NT2/D1 (cell line): Measurements from ENCODE around the gene OSMR.

Experiments
- DNase-seq: peaks from one replicate; pipeline ENCODE4 v3.0.0-alpha.2; 2011; ENCODE audit warnings: low read depth, low spot score
- H3K27me3 ChIP-seq: 2 replicates; pipeline ENCODE4 v1.6.0; 2011; ENCODE audit warnings: mild to moderate bottlenecking; ENCODE audit not compliant: insufficient read length, insufficient read depth
- H3K36me3 ChIP-seq: 2 replicates; pipeline ENCODE4 v1.6.1; 2011; ENCODE audit warnings: mild to moderate bottlenecking, low read length, mixed read lengths; ENCODE audit not compliant: insufficient read depth, insufficient read length
- H3K4me1 ChIP-seq: 2 replicates; pipeline ENCODE4 v1.5.1; 2011; ENCODE audit not compliant: insufficient read depth, insufficient read length
- H3K4me3 ChIP-seq: 2 replicates; pipeline ENCODE4 v1.5.1; 2011; ENCODE audit warnings: low read depth; ENCODE audit not compliant: insufficient read length
- H3K9ac ChIP-seq: 2 replicates; pipeline ENCODE4 v1.6.0; 2011; ENCODE audit warnings: low read depth; ENCODE audit not compliant: insufficient read length
- H3K9me3 ChIP-seq: 2 replicates; pipeline ENCODE4 v1.5.1; 2011; ENCODE audit warnings: mild to moderate bottlenecking, low read length; ENCODE audit not compliant: insufficient read depth
- SUZ12 ChIP-seq: IDR thresholded peaks from 2 replicates; pipeline ENCODE4 v1.6.1; 2011; ENCODE audit not compliant: insufficient read length, insufficient read depth; ENCODE audit errors: extremely low read depth
- YY1 ChIP-seq: IDR thresholded peaks from 2 replicates; pipeline ENCODE4 v1.6.1; 2011; ENCODE audit not compliant: insufficient read length, insufficient read depth
- ZNF274 ChIP-seq: IDR thresholded peaks from 2 replicates; pipeline ENCODE4 v1.6.1; 2011; ENCODE audit warnings: mild to moderate bottlenecking, low read depth, low read length

OSMR gene

GRCh38 chr5:38832810-38833209 lies 13.0 kb upstream of the OSMR start:
- no peak for DNase-seq
- Histone ChIP-seq H3K36me3 (no peaks in the 10 kb centered on the region), H3K4me3 (no peak overlapping the region), H3K4me1 (no peaks in the 10 kb centered on the region), H3K27me3 (no peaks in the 10 kb centered on the region), H3K9ac (no peak overlapping the region), H3K9me3 (no peaks in the 10 kb centered on the region)
- TF ChIP-seq ZNF274 (no peak), SUZ12 (no peak), YY1 (no peak)

- no peaks in the 10 kb centered on the region for H3K36me3 ChIP-seq
- no peak for DNase-seq
- no peak overlapping the region for H3K9ac ChIP-seq
- H3K9me3 ChIP-seq = no peaks in the 10 kb centered on the region
- no peaks in the 10 kb centered on the region for H3K27me3 ChIP-seq
- no peak overlapping the region for H3K4me3 ChIP-seq
- TF ChIP-seq SUZ12 (no peak), ZNF274 (no peak), YY1 (no peak)
- no peaks in the 10 kb centered on the region for H3K4me1 ChIP-seq
These were observed 9.9 kb upstream of the OSMR start for GRCh38 chr5:38835887-38836286.

GRCh38 chr5:38837416-38837815 lies 8.4 kb upstream of the OSMR start:
- no peaks in the 10 kb centered on the region for H3K4me1 ChIP-seq
- H3K27me3 ChIP-seq = no peaks in the 10 kb centered on the region
- no peaks in the 10 kb centered on the region for H3K9me3 ChIP-seq
- TF ChIP-seq YY1 (no peak), ZNF274 (no peak), SUZ12 (no peak)
- no peak overlapping the region for H3K9ac ChIP-seq
- no peaks in the 10 kb centered on the region for H3K36me3 ChIP-seq
- DNase-seq = no peak
- H3K4me3 ChIP-seq = no peak overlapping the region

- no peak for DNase-seq
- Histone ChIP-seq H3K27me3 (no peaks in the 10 kb centered on the region), H3K4me1 (no peaks in the 10 kb centered on the region), H3K9ac (no peak overlapping the region), H3K9me3 (no peaks in the 10 kb centered on the region), H3K4me3 (no peak overlapping the region), H3K36me3 (no peaks in the 10 kb centered on the region)
- TF ChIP-seq YY1 = no peak
- no peak for TF ChIP-seq SUZ12
These were observed 7.9 kb upstream of the OSMR start for GRCh38 chr5:38837932-38838331.

GRCh38 chr5:38843665-38844064 lies 2.1 kb upstream of the OSMR start:
- no peak overlapping the region for H3K4me3 ChIP-seq
- TF ChIP-seq SUZ12 = no peak
- TF ChIP-seq YY1 = no peak
- no peak for TF ChIP-seq ZNF274
- H3K9ac ChIP-seq = no peak overlapping the region
- H3K27me3 ChIP-seq = peaks cover 26% of the 10 kb centered on the region
- no peak for DNase-seq
- H3K4me1 ChIP-seq = peaks cover 3% of the 10 kb centered on the region
- H3K9me3 ChIP-seq = no peaks in the 10 kb centered on the region
- no peaks in the 10 kb centered on the region for H3K36me3 ChIP-seq

GRCh38 chr5:38846379-38847011 lies 683 bp downstream of the OSMR start:
- H3K4me1 ChIP-seq = peaks cover 3% of the 10 kb centered on the region
- DNase-seq = no peak
- peak overlapping the region; percentile 59 for H3K4me3 ChIP-seq
- H3K27me3 ChIP-seq = peaks cover 26% of the 10 kb centered on the region
- H3K36me3 ChIP-seq = no peaks in the 10 kb centered on the region
- H3K9ac ChIP-seq = peak overlapping the region; percentile 62
- TF ChIP-seq YY1 (no peak), SUZ12 (no peak), ZNF274 (no peak)
- peaks cover 12% of the 10 kb centered on the region for H3K9me3 ChIP-seq

GRCh38 chr5:38847559-38848347 lies 1.9 kb downstream of the OSMR start:
- DNase-seq = no peak
- Histone ChIP-seq H3K9me3 (peaks cover 20% of the 10 kb centered on the region), H3K27me3 (peaks cover 26% of the 10 kb centered on the region), H3K9ac (no peak overlapping the region), H3K4me1 (peaks cover 3% of the 10 kb centered on the region), H3K4me3 (no peak overlapping the region), H3K36me3 (no peaks in the 10 kb centered on the region)
- no peak for TF ChIP-seq SUZ12
- TF ChIP-seq YY1 = no peak
